HPDE6-E6E7 (cell line): Measurements from ENCODE around the gene GPR146.

Experiments
- DNase-seq: peaks from one replicate; pipeline ENCODE4 v3.0.0; 2011; ENCODE audit warnings: missing footprints; ENCODE audit errors: extremely low spot score

Gene GPR146

DNA sequence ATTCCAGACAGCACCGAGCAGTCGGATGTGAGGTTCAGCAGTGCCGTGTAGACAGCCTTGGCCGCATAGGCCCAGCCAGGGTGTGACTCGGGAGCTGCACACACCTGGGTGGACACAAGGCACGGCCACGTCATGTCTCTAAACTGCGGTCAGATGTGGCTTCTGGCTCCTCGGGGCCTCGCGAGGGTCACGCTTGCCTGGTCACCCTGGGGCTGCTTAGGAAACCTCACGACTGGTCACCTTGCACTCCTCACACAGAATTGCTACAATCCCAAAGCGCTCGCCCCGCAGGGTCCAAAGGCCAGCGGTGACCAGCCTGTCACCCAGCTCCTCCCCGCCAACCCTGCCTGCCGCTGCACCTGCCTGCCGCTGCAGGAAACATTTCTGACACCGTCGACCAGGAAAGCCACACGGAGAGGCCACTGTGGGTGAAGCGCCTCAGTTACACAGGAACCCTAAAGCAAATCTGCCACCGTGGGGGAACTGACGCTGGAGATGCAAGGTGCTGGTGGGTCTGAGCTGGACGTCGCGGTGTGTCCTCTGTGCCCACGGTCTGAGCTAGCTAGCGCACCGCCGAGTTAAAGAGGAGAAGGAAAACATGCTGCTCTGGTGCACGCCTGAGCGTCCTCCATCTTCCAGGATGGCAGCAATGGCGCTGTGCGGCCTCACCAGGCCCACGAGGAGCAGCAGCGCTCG lies 48.6 kb downstream of the GPR146 start:
- DNase-seq: no peak

DNA sequence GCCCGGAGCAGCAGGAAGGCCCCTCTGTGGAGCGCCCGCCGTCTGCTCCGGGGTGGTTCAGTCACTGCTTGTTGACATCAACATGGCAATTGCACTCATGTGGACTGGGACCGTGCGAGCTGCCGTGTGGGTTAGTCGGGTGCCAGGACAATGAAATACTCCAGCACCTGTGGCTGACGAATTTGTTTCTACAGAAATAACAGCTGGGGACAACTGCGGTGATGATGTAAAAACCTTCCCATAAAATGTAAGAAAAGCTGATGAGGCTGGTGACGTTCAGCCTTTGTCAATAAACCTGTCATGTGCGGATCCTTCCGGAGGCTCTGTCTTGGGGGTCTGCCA lies 49.1 kb downstream of the GPR146 start:
- DNase-seq: no peak

DNA sequence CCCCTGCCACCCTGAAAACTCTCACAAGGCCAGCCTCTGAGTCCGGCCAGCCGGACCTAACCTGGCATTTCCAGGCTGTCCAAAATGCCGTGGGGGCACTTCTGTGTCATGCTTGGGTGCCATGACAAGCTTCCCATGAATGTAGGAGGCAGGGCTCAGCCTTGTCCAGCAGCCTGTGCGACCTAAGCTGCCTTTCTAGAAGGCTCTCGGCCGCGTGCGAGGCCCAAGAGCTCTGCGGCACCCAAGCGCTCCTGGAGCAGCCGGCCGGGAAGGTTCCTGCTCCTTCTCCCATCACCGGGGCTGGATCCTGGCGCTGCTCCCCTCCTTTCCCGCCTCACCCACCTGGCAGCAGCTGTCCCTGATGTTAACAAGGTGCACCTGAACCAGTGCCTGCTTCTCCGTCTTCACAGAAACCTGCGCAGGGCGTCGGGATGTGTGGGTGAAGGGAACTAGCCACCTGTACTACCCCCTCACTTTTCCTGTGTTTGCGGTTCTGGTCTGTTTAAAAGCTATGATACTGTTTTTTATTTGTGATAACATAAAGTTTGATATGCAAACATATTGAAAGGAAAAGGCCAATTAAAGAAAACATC lies 49.7 kb downstream of the GPR146 start:
- no peak for DNase-seq

DNA sequence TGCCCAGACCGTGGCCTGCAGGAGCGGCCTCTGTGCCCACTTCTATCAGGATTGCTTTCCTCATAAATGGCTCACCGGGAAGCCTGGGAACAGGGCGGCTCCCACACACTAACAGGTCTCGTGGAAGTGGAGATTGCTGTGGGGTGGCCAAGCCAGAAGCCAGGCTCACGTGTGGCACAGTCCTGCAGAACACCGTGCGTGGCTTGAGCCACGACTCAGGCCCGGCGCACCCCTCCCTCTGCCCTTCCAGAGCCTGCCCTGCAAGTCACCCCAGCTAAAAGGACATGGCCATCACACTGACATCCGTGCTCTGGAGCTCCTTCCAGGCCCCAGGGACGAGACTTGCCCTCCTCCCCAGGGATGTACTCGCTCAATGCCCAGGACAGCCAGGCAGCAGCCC lies 50.5 kb downstream of the GPR146 start:
- no peak for DNase-seq

DNA sequence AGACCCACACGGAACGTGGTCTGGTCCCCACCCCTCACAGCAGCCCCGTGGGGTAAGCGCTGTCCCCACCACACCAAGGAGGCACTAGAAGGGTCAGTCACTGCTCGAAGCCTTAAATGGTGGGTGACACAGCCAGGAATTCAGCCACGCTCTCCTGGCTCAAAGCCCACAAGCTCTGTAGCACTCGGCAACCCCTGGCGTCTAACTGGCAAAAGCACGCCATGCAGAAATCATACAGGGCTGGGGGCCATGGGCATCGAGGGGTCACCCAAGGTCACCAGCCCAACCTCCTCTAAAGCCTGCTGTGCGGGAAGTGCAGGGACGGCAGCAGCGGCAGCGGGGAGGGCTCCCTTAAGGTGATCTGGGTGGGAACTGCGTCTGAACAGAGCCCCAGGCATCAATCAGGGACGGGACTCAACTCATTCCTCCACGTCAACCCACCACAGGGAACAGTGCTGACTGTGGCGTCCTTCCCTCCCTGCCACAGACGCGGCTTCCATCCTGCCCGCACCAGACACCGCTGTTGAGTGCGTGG lies 51.3 kb downstream of the GPR146 start:
- DNase-seq: no peak

DNA sequence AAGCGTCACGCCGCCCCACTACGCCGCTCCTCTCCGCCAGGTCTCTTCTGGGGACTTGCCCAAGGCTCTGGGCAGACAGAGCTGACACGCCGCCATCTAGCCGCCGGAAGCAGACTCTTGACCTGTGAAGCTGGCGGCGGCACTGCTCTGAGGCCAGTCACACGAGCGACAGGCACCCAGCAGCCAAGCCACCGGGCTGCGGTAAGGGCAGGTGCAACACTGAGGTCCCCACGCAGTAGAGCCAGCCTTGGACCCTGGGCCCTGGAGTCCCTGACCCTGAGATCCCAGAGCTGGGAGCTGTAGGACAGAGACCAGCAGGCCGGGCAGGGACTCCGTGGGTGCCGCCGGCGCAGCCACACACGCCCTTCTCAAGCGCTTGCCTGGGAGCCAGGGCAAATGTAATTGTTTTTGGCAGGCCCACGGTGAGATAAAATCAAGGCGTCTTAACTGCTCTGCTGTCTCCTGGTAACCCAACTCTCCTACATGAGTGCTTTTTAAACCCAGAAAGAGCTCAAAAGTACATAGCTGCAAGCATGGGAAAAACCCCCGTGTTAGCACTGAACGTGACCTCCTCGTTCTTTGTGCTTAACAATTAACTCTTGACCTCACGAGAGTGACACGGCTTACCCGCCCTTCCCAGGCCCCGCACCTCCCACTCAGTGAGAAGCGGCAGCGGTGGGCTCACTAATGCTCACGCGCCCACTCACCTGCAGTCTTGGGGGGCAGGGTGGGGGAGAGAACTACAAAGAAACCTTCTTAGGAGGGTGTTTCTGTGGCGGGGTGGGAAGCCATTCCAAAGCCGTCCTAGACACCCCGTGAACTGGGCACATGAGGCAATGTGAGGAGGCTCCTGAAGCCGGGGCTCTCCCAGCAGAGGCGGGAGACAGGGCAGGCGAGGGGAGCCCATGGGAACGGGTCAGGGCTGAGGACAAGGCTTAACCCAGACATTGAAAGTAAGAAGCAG lies 52.1 kb downstream of the GPR146 start:
- DNase-seq: no peak

DNA sequence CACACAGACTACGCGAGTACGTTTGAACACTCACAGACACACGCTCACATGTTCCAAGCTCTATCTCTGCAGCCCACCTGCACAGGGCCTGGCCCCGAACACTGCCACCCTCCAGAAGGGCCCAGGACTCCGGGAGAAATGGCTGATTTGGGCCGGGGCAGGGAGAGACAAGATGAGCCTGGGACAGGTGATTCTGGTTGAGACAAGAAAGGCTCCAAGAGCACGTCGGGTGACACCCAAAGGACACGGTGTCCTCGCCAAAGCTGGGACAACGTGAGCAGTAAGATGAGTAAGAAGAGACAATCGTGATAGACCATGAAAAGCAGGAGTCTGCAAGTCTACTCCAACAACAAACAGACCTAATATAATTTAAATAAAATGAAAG lies 52.8 kb downstream of the GPR146 start:
- no peak for DNase-seq

DNA sequence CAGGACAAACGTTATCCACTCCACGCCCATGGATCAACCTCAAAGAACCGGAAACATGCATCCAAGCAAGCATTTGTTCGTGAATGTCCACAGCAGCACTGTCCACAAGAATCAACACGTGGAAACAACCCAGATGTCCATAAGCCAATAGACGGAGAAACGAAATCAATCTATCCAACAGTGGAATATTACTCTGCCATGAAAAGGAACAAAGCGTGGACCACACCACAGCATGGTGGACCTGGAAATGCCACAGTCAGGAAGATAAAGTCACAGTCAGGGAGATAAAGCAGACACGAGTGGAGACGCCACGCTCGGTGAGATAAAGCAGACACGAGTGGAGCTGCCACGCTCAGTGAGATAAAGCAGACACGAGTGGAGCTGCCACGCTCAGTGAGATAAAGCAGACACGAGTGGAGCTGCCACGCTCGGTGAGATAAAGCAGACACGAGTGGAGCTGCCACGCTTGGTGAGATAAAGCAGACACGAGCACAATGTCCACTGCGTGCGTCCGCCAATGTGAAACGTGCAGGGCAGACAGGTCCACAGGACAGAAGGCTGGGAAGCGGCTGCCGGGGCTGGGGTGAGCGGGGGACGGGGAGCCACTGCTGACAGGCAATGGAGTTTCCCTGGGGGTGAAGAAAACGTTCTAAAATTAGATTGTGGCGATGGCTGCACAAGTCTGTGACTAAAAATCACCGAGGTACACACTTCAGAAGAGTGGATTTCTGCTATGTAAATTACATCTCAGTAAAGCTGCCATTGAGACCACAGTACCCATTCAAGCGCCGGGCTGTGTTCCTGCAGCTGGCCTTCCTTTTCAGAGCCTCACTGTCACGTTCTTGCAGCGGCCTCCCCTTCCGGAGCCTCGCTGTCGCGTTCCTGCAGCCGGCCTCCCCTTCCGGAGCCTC lies 54.2 kb downstream of the GPR146 start:
- no peak for DNase-seq

DNA sequence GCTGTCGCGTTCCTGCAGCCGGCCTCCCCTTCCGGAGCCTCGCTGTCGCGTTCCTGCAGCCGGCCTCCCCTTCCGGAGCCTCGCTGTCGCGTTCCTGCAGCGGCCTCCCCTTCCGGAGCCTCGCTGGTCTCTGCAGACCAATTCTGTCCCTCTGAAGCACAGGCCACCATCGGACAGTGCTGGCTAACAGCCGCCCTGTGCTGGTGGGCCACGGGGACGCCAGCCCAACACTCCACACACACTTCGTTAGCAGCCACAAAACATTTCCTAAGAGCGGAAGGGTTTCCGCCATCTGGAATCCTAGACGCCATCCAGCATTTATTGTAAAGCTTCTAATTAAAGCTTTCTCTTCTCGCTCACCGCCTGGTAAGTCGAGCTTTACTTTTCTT lies 54.8 kb downstream of the GPR146 start:
- DNase-seq: no peak

DNA sequence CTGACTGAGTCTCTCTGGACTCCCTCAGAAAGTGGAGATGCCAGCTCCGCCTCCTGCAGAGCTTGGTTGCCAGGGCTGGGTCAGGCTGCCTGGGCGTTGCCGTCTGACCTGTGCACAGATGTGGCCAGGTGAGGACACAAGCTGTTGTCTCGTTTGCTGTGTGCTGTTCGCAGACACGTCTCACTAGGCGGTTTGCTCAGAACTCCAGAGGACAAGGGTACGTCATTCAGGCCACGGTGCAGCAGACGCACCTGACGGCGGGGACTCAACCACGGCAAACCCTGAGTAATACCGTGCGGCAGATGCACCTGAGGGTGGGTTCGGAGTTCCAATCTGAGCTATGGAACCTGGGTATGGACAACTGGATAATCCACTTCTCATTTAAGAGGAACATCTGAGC lies 55.3 kb downstream of the GPR146 start:
- DNase-seq: no peak

DNA sequence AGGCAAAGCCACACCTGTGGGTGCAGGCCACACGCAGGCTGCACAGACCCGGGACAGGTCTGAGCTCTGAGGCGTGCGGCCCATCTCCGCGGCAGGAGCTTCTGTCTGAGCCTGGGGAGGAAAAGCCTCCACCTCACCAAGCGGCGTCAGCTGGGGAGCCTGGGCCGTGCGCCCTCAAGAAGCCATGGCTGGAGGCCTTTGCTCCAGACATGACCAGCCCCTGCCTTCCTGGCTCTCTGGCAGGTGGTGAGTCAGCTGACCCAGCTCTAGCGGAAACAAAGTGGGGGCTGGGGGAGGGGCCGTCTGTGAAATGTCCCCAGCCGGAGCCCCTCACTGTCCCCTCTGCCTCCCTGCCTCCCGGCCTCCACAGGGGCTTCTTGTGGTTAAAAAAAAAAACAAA lies 56.0 kb downstream of the GPR146 start:
- no peak for DNase-seq

DNA sequence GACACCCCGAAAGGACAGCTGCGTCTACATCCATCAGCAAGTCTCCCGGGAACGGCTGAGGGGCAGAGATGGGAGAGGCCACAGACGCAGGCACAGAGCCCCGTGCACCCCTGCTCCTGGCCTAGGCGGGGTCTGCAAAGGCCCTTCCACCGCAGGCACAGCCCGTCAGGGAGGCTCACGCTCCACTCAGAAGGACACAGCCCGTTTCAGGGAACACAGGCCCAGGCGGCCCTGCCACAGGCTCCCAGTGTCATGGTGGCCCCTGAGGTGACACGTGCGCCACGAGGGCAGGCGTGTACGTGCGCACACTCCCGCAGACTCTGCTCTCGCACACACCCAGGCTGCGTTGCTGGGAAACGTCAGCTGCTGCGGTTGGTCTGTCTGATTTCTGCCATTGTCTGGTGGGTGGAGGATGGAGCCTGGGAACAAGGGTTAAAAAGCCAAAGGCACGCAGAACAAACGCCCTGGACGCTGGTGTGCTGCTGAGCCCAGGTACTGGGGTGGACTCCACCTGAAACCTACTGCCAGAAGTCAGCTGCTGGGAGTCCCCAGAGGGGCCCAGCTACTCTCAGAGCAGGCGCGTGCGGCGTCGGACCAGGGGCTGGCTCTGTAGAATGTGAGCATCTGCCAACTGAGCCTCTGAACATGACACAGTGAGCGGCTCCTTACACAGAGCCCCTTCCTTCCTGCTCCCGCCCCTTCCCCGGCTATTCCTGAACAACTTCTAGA lies 56.7 kb downstream of the GPR146 start:
- no peak for DNase-seq

DNA sequence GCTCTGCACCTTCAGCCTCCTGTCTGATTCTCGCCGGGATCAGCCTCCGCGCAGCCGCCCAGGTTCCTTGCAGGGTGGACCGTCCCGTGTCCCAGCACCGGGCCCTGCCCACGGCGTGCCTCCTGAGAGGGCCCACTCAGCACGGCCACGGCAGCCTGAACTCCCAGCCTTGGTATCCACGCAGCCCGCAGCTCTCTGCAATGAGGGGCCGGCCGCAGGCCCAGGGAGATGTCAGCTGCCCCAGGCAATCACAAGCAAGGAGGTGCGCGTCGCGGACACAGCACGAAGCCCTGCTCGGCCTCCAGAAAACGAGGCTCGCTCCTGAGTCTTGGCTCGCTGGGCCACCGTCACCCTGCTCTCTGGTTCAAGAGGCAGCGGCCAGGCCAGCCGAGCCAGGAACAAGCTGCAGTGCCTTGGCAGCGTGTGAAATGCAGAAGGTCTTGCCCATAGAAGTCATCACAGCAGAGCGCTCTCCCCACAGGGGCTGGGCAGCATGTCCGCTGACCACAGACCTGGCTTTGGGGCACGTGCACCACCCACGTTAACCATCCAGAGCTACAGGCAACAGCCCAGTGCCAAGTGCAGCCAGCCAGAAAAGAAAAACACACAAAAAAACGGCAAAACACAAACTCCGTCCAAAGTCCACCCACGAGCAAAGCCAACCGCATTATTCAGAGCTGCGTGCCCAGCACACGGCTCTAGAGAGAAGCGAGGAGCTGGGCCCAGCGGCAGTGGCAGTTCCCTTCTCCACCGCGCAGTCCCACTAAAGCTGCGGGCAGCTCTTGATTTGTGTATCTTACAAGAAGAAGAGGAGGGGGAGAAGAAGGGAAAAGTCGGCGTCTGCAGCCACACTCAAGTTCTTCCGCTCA lies 57.5 kb downstream of the GPR146 start:
- DNase-seq: no peak

DNA sequence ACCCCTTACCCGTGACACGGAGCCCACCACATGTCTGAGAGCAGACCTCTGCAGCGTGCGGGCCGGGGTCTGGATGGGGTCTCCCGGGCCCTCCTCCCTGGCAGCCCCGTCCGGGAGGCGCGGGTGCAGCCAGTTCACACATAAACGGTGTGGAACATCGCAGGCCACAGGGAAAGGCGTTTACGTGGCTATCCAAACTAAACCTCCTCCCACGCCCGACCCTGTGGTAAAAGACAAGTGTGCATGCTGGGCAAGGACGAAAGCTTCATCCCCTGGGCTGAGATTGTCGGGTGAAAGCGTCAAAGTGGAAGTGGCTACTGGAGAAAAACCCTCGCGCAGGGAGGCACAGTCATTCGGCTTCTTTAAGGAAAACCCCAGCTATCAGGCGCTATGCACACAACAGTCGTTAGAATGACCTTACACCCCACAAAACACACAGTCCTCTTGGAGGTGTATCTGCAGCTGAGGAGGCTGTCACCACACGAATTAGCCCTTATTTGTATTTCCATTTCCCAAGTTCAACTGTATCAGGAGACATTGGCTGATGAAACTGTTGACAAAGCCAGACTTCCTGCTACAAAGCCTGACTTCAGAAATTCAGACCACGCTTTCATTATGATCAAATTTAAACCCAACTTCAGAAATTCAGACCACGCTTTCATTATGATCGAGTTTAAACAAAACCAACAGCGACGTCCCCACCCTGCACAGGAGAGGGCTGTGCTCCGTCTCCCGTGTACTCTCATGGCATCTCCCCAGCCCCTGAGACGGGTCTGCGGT lies 58.9 kb downstream of the GPR146 start:
- DNase-seq: no peak

DNA sequence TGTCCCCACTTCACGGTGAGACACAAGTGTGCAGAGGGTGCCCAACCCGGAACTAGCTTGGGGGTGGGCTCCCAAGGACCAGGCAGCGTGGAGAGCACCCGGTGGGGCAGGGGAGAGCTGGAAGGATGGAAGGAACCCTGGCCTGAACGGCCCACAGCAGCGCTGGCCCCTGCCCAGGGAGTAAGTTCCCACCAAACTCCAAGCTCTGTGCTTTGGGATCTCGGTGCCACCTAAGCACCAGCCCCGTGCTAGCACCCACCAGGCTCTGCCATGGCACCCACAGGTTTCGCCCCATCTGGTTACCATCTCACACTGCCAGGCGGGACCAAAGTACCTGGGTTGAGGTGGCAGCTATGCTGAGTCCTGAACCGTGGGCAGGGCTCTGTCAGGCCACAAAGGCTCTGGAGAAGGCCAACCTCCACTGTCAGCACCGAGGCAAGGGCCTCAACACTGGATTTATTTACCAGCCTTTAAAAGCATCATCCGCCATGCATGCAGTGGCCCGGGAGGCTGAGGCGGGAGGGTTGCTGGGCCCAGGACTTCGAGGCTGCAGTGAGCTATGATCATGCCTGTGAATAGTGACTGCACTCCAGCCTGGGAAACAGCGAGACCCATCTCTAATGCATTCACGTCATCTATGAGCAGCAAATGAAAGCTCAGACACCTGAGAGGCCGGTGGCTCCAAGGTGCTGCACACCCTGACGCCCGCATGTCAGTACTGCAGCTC lies 59.6 kb downstream of the GPR146 start:
- DNase-seq: no peak

DNA sequence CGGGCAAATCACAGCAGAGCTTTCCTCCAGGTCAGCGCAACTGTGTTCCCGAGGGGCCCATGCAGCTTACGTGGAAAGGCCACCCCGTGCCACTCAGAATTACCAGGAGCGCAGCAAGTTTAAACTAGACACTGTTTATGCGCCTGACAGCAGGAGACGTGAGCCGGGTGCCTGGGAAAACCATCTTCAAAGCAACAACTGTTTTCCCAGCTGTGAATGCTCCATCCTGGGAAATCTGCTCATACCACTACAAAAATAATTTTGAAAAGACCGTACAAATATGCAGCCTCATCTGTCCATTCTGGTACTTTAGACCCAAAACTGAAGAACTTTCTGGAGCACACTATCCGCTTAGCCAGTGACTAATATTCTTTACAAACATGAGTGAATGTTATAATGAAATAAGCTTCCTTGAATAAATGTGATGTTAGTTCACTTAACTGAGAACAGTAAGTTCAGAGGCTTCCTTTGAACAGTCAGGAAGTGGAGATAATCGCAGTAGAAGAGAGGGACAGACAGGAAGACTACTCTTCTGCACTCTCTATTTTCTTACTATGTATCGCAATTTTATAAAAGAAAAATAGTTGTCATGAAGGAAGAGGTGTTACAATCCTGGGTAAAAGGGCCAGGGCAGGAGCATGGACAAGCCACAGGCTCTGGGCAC lies 60.3 kb downstream of the GPR146 start:
- DNase-seq: no peak

DNA sequence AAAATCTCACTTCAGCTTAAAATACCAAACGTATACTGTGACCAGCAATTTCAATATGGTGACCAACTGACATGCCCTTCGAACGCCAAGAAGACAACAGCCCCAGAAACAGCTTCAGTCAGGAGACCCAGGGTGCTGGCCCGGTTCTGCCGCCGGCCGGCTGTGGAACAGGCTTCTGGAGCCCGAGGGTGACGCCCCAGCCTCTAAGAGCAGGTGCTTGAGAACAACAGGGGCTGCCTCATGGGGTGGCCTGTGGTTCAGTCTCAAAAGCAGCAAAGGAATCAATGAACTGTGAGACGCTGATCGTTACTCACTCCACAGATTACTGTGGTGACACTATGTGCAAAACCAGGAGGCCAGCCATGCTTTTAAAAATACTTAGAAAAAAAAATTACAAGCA lies 60.8 kb downstream of the GPR146 start:
- no peak for DNase-seq
